ENCODE data around the gene BGLAP.

Gene BGLAP

DNA sequence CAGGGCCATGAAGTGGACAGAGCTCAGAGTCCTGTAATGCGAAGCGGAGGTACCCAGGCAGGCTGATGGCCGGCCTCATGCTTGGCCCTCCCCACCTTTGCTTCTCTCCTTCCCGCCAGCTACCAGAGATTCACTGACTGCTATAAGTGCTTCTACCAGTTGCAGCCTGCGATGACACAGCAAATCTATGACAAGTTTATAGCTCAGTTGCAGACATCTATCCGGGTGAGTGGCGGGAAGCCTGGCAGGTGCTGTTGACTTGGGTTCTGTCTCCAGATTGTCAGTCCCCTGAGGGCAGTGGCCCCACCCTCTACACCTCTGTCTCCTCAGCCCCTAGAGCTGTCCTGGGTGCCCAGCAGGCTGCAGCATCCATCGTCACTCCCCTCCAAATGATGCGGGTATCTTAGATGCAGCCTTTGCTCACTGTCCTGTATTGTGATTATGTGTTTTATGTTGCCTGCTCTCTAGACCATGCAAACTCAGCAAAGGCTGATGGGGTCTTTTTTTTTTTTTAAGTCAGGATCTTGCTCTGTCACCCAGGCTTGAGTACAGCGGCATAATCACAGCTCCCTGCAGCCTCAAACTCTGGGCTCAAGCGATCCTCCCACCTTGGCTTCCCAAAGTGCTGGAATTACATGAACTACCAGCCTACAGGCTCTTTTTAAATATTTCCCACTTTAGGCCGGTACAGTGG, 9.6 kb upstream of the BGLAP start:
- no peak; the same call in 2 of the 3 replicates for ATAC-seq
- TF ChIP-seq TOX (CRISPR knock-in tag; IDR thresholded peaks at IDR 0.05; ENCODE audit: borderline replicate concordance): no peak
- no peak for TF ChIP-seq BACH2 (CRISPR knock-in tag; IDR thresholded peaks at IDR 0.05; ENCODE audit: borderline replicate concordance)
- no peak for TF ChIP-seq CSDC2 (CRISPR knock-in tag; IDR thresholded peaks at IDR 0.05)
- no peak for TF ChIP-seq SNAI2 (CRISPR knock-in tag; IDR thresholded peaks at IDR 0.05)
- TF ChIP-seq ZC3H10 (CRISPR knock-in tag; IDR thresholded peaks at IDR 0.05): no peak

DNA sequence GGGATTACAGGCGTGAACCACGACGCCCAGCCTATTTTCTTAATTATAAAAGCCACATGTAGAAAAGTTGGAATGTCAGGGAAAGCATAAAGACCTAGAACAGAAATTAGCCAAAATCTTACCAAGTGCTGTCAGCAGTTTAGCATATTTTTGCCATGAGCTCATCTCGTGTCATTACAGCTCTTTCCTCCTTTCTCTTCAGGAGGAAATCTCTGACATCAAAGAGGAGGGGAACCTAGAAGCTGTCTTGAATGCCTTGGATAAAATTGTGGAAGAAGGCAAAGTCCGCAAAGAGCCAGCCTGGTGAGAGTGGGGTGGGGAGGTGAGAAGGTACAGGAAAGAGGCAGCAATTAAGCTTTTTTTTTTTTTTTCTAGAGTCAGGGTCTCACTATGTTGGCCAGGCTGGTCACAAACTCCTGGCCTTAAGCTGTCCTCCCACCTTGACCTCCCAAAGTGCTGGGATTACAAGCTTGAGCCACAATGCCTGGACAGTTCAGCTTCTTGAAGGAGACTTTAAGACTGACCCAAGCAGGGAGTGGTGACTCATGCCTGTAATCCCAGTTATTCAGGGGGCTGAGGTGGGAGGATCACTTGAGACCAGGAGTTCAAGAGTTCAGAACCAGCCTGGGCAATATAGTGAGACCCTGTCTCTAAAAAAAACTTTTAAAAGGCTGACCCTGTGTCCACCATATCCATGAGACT, 8.4 kb upstream of the BGLAP start:
- ATAC-seq: peak; percentile 76
- TF ChIP-seq RARB (CRISPR knock-in tag; IDR thresholded peaks at IDR 0.05): no peak
- TF ChIP-seq OSR1 (CRISPR knock-in tag; IDR thresholded peaks at IDR 0.05): no peak
- no peak for TF ChIP-seq ZC3H10 (CRISPR knock-in tag; IDR thresholded peaks at IDR 0.05)
- no peak for TF ChIP-seq ZNF70 (CRISPR knock-in tag; IDR thresholded peaks at IDR 0.05)
- TF ChIP-seq ZNF565 (CRISPR knock-in tag; conservative IDR thresholded peaks at IDR 0.05; ENCODE audit: low read depth): no peak
- TF ChIP-seq, protein P1, sequence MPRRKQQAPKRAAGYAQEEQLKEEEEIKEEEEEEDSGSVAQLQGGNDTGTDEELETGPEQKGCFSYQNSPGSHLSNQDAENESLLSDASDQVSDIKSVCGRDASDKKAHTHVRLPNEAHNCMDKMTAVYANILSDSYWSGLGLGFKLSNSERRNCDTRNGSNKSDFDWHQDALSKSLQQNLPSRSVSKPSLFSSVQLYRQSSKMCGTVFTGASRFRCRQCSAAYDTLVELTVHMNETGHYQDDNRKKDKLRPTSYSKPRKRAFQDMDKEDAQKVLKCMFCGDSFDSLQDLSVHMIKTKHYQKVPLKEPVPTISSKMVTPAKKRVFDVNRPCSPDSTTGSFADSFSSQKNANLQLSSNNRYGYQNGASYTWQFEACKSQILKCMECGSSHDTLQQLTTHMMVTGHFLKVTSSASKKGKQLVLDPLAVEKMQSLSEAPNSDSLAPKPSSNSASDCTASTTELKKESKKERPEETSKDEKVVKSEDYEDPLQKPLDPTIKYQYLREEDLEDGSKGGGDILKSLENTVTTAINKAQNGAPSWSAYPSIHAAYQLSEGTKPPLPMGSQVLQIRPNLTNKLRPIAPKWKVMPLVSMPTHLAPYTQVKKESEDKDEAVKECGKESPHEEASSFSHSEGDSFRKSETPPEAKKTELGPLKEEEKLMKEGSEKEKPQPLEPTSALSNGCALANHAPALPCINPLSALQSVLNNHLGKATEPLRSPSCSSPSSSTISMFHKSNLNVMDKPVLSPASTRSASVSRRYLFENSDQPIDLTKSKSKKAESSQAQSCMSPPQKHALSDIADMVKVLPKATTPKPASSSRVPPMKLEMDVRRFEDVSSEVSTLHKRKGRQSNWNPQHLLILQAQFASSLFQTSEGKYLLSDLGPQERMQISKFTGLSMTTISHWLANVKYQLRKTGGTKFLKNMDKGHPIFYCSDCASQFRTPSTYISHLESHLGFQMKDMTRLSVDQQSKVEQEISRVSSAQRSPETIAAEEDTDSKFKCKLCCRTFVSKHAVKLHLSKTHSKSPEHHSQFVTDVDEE (CRISPR knock-in tag; IDR thresholded peaks at IDR 0.05): no peak
- TF ChIP-seq TOX (CRISPR knock-in tag; IDR thresholded peaks at IDR 0.05; ENCODE audit: borderline replicate concordance): no peak; the same call in 1 of the 2 replicates
- no peak for TF ChIP-seq ARNTL (CRISPR knock-in tag; IDR thresholded peaks at IDR 0.05; ENCODE audit: borderline replicate concordance, low read depth)
- TF ChIP-seq PPARA (CRISPR knock-in tag; IDR thresholded peaks at IDR 0.05; ENCODE audit: borderline replicate concordance): no peak
- no peak for TF ChIP-seq ZFP3 (CRISPR knock-in tag; IDR thresholded peaks at IDR 0.05)
- TF ChIP-seq, protein P2, sequence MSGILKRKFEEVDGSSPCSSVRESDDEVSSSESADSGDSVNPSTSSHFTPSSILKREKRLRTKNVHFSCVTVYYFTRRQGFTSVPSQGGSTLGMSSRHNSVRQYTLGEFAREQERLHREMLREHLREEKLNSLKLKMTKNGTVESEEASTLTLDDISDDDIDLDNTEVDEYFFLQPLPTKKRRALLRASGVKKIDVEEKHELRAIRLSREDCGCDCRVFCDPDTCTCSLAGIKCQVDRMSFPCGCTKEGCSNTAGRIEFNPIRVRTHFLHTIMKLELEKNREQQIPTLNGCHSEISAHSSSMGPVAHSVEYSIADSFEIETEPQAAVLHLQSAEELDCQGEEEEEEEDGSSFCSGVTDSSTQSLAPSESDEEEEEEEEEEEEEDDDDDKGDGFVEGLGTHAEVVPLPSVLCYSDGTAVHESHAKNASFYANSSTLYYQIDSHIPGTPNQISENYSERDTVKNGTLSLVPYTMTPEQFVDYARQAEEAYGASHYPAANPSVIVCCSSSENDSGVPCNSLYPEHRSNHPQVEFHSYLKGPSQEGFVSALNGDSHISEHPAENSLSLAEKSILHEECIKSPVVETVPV (CRISPR knock-in tag; IDR thresholded peaks at IDR 0.05): no peak
- TF ChIP-seq ZFP30 (CRISPR knock-in tag; IDR thresholded peaks at IDR 0.05): no peak
- TF ChIP-seq, protein P3, sequence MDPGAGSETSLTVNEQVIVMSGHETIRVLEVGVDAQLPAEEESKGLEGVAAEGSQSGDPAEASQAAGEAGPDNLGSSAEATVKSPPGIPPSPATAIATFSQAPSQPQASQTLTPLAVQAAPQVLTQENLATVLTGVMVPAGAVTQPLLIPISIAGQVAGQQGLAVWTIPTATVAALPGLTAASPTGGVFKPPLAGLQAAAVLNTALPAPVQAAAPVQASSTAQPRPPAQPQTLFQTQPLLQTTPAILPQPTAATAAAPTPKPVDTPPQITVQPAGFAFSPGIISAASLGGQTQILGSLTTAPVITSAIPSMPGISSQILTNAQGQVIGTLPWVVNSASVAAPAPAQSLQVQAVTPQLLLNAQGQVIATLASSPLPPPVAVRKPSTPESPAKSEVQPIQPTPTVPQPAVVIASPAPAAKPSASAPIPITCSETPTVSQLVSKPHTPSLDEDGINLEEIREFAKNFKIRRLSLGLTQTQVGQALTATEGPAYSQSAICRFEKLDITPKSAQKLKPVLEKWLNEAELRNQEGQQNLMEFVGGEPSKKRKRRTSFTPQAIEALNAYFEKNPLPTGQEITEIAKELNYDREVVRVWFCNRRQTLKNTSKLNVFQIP (CRISPR knock-in tag; IDR thresholded peaks at IDR 0.05; ENCODE audit: borderline replicate concordance, low read depth): no peak
- no peak for TF ChIP-seq GLIS3 (CRISPR knock-in tag; IDR thresholded peaks at IDR 0.05)
- TF ChIP-seq ZNF8 (CRISPR knock-in tag; IDR thresholded peaks at IDR 0.05): no peak
- TF ChIP-seq, protein P4, sequence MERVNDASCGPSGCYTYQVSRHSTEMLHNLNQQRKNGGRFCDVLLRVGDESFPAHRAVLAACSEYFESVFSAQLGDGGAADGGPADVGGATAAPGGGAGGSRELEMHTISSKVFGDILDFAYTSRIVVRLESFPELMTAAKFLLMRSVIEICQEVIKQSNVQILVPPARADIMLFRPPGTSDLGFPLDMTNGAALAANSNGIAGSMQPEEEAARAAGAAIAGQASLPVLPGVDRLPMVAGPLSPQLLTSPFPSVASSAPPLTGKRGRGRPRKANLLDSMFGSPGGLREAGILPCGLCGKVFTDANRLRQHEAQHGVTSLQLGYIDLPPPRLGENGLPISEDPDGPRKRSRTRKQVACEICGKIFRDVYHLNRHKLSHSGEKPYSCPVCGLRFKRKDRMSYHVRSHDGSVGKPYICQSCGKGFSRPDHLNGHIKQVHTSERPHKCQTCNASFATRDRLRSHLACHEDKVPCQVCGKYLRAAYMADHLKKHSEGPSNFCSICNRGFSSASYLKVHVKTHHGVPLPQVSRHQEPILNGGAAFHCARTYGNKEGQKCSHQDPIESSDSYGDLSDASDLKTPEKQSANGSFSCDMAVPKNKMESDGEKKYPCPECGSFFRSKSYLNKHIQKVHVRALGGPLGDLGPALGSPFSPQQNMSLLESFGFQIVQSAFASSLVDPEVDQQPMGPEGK (CRISPR knock-in tag; IDR thresholded peaks at IDR 0.05; ENCODE audit: borderline replicate concordance): no peak
- TF ChIP-seq BACH2 (CRISPR knock-in tag; IDR thresholded peaks at IDR 0.05; ENCODE audit: borderline replicate concordance): no peak
- no peak for TF ChIP-seq SNAI2 (CRISPR knock-in tag; IDR thresholded peaks at IDR 0.05)

DNA sequence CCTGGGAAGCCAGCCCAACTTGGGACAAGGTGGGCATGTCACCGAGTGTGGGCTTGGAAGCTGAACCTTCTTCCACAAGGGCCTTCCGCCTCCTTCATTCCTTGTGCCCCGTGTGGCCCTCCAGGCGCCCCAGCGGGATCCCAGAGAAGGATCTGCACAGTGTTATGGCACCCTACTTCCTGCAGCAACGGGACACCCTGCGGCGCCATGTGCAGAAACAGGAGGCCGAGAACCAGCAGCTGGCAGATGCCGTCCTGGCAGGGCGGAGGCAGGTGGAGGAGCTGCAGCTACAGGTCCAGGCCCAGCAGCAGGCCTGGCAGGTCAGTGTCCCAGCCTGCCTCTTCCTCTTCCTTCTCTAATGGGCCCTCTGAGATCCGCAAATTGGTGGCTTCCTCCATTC, 5.8 kb upstream of the BGLAP start:
- ATAC-seq: no peak
- TF ChIP-seq ZNF8 (CRISPR knock-in tag; IDR thresholded peaks at IDR 0.05) (no peak), ZNF70 (CRISPR knock-in tag; IDR thresholded peaks at IDR 0.05) (no peak), GLIS3 (CRISPR knock-in tag; IDR thresholded peaks at IDR 0.05) (no peak), BACH2 (CRISPR knock-in tag; IDR thresholded peaks at IDR 0.05; ENCODE audit: borderline replicate concordance) (no peak), TOX (CRISPR knock-in tag; IDR thresholded peaks at IDR 0.05; ENCODE audit: borderline replicate concordance) (no peak), TCF4 (CRISPR knock-in tag; IDR thresholded peaks at IDR 0.05; ENCODE audit: borderline replicate concordance) (no peak), ZFP30 (CRISPR knock-in tag; IDR thresholded peaks at IDR 0.05) (no peak)
- TF ChIP-seq, protein P1 (CRISPR knock-in tag; IDR thresholded peaks at IDR 0.05): no peak
- TF ChIP-seq, protein P5, sequence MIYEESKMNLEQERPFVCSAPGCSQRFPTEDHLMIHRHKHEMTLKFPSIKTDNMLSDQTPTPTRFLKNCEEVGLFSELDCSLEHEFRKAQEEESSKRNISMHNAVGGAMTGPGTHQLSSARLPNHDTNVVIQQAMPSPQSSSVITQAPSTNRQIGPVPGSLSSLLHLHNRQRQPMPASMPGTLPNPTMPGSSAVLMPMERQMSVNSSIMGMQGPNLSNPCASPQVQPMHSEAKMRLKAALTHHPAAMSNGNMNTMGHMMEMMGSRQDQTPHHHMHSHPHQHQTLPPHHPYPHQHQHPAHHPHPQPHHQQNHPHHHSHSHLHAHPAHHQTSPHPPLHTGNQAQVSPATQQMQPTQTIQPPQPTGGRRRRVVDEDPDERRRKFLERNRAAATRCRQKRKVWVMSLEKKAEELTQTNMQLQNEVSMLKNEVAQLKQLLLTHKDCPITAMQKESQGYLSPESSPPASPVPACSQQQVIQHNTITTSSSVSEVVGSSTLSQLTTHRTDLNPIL (CRISPR knock-in tag; IDR thresholded peaks at IDR 0.05; ENCODE audit: low read depth): no peak

Data from SK-N-SH treated with all-trans-retinoic acid at 6 μM for 48 hours (cell line).